Left kidney (tissue), 2 donors: Measurements from ENCODE around the gene SLU7. TPM values are rescaled to one million over a fixed set of nuclear protein-coding genes. Genes with fewer than 3 reads are reported as not detected.
"Not testable (repeated sequence)": the region's sequence is repeated elsewhere in the genome, so short reads cannot be mapped to it uniquely, and the experiment has no call there.

Source experiments
- DNase-seq: peaks from one replicate; pipeline ENCODE4 v3.0.0-alpha.2; 2013
- polyA plus RNA-seq: library from polyadenylated mRNA; unstranded; fragments of 120-200 nt; gene quantifications from one replicate; pipeline ENCODE4 v1.2.1, GENCODE V29; 2013; ENCODE audit not compliant: insufficient read length

The SLU7 gene
- polyA plus RNA-seq, 1 donor, result 74.1 TPM

DNA sequence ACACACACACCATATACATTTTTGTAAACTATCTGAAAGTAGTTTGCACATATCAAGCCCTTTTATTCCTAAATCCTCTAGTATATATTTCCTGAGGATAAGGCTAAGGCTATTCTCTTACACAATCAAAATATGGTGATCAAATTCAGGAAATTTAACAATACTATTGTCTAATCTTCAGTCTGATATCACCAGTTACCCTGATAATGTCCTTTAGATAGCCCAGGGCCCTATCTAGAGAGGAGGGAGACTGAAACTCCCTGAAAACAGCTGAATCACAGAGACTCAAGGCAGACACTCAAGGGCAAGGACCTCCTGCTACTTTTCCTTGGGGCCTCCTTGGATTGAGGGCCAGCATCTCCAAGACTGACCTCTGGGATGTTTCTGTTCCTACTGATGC, 33.2 kb upstream of the SLU7 start:
- DNase-seq, result no peak

DNA sequence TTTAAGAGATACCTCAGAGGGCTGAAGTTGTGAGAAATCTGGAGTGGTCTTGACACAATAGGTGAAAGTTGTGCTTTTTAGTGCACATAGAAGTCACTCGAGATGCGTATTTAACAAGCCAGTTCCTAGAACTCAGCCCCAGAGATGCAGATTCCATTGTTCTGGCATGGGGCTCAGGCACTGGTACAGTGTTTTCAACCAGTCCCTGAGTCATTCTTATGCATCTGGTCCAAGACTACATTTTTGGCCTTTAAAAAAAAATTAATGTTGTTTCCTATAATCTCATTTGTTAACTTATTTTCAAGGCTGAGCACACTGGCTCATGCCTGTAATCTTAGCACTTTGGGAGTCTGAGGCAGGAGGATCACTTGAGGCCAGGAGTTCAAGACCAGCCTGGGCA, 32.4 kb upstream of the SLU7 start:
- DNase-seq, result no peak

DNA sequence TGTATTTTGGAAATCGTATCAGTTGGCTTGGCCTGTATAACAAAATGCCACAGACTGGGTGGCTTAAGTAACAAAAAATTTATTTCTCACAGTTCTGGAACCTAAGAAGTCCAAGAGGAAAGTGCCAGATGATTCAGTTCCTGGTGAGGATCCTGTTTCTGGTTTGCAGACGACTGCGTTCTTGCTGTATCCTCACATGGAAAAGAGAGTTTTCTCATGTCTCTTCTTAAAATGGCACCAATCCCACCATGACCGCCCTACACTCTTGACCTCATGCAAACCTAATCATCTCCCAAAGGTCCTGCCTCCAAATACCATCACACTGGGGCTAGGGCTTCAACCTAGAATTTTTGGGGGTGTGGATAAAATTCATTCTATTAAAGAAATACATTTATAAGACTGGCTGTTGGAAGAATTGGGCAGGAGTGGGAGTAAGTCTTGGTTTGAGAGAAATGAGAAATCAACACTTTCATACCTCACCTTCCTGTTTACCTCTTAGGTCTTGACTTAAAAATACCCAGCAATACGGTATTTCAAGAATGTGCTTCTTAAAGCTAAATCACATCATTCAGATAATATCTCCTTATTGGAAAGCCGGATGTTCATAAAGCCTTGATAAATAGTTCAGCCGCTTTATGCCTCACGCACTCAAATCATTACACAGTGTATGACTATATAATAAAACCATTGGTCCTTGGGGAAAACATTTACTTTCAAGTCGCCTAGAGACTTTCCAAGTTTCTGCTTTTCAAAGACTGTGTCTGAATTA, 31.5 kb upstream of the SLU7 start:
- no peak for DNase-seq

DNA sequence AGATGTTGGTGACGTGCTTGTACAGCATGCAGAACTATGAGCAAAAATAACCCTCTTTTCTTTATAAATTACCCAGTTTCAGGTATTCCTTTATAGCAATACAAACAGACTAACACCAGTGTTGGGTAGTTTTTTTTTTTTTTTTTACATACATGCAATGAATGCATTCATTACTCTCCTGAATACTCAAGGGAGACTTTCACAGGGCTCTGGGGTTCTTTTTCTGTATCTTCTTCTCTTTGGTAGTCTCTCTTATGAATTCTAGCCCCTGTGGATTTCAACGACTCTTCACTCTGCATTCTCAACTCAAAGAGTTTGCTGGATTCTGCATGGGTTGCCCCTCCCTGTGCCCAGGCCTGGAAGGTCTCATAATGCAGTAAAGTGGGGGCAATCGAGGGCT, 30.6 kb upstream of the SLU7 start:
- no peak for DNase-seq

DNA sequence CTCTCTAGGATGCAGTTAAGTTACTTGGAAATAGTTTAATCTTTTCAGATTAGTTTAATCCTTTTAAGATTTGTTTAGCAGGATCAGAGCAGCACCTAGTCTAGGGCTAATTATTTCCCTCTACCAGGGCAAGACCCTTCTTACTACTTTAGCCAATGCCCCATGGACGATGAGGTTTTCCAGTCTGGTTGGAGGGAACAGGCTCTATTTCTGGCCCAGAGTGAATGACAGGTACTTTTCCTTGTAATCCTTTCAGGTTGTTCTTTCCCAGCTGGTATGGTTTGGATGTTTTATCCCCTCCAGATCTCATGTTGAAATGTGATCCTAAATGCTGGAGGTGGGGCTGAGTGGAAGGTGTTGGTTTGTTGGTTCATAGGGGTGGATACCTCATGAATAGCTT, 30.0 kb upstream of the SLU7 start:
- no peak for DNase-seq

DNA sequence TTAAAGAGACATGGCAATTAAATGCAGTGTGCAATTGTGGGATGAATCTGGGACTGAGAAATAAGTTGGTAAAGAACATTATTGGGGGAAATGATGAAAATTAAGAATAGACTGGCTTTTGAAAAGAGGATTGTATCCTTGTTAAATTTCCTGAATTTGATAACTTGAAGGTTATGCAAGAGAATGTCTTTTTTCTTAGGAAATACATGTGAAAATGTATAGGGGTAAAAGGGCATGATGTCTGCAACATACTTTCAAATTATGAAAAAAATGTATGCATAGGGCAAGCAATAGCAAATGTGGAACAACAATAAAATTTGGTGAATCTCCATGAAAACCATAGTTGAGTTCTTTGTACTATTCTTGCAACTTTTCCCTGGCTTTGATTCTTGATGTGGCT, 26.9 kb upstream of the SLU7 start:
- no peak for DNase-seq

DNA sequence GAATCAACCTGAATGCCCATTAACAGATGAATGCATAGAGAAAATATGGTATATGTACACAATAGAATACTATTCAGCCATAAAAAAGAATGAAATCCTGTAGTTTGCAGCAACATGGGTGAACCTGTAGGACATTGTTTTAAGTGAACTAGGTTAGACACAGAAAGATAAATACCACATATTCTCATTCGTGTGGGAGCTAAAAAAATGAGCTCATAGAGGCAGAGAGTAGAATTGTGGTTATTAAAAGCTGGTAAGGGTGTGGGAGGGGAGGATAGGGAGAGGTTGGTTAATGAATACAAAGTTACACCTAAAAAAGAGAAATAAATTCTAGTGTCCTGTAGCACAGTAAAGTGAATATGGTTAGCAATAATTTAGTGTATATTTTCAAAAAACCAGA, 26.3 kb upstream of the SLU7 start:
- DNase-seq, result no peak

DNA sequence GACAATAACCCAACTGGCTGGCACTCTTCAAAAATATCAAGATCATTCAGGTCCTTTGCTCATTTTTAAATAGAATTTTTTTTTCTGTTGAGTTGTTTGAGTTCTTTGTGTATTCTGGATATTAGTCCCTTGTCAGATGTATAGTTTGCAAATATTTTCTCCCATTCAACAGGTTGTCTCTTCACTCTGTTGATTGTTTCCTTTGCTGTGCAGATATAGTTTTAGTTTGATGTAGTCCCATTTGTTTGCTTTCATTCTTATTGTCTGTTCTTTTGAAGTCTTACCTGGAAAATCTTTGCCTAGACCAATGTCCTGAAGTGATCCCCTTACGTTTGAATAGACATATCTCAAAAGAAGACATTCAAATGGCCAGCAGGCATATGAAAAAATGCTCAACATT, 25.5 kb upstream of the SLU7 start:
- no peak for DNase-seq

DNA sequence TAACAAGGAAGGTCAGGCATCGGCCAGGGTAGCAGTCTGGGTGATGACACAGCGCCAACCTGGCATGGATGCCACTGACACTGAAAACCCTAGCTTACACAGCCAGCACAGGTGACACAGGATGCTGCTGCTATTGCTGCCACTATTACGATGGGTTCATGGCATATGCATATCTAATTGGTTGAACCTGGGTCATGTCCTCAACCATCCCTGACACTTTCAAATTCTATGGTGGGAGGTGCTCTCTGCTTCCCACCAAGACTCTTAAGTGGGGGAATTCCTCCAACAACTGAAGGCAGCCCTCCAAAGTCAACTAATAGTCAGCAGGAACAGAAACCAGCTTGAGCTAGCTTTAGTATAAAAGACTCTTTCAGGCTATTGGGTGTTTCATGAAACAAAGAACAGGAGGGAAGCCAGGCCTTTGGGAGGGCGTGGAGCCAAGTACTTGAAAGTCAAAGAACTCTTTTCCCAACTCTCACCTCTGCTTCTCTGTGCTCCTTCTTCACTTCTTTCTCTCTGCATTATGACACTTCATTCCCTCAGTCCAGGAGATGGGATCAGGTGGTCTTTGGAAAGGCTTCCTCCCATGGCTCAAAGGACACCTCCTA, 24.0 kb upstream of the SLU7 start:
- DNase-seq, result no peak

DNA sequence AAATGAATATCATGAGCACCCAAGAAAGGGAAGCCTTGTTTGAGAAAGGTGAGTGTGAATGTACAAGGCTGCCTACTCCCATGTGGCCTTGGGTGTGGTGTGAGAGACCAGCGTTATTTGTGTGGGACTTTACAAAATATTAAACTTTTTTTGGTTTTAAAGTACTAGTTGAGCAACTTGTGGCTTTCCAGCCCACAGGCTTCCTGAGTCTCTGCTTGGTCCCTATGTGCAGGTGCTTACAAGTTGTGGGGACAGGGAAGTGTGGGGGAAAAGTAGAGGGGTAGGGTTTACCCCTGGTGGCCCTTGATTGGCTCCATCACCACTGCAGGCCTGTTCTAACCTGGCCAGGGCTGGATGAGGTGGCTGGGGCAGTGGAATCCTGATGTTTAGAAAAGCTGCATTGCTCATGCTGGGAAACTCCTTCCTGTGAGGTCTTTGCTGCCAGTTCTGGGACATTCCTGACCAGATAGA, 22.5 kb upstream of the SLU7 start:
- DNase-seq, result no peak

DNA sequence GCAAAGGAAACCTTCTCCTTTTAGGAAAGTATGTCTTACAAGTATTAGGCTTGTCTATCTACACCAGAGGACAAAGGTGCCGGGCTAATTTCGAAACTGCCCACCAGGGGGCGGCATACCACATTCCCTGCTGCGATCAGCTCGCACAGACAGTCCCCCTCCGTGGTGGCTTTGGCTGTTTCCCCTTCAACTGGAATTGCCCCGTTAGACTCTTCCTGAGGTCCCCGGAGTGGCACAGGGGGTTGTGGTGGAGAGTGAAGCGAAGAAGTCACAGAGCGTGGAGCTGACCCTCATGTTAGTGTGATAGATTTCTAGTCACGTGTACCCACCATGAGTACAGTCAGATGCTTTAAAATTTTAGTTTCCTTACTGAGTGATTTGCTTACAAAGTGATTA, 20.3 kb upstream of the SLU7 start:
- DNase-seq, result peak; percentile 85

DNA sequence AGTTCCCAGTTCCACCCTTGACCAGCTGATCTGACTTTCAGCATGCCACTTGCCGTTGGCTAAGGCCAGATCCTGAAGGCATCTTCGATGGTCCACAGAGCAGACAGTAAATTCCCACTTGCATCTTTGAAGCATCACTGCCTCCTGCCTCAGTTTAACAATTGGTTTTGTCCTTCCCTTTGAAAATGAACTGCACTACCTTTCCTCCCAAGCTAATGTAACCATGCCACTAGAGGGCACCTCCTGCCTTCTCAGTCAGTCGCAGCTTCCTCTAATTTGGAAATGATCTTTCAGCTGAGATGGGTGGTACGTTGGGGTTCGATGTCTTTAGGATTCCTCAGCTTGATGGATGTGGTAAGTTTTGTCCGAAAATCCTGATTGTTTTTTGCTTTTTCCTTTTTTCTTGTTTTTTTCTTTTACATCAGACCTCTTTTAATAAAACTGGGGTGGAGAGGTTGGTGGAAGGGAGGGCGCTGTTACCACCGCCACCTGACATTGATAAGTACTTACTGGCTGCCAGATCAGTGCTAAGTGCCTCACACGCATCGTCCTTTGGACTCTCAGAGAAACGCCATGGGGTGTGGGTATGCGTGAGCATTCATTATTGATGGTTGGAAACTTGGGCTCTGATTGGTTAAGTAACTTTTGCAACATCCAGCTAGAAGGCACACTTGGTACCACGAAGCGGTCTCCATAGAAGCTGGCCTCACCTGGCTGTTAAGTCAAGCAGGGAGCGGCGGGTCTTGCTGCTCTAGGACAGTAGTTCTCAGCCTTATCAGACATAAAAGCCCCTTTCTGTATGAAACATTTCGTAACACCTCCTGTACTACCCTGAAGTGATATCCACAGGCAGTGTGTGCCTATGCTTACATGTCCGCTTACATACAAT, 19.7 kb upstream of the SLU7 start:
- DNase-seq, result peak; percentile 60

DNA sequence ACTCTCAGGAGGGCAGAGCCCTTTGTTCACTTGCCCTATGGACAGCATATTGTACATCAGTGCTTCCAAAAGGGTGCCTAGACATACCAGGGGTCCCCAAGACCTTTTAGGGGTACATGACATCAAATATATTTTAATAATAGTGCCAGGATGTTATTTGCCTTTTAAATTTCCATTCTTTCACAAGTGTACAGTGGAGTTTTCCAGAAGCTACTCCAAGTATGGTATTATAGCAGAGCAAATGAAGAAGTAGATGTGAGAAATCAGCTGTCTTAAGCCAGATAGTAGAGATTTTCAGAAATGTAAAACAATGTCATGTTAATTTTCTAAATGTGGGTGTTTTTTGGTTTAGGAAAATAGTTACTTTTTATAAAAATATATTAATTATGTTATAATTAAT, 18.4 kb upstream of the SLU7 start:
- no peak for DNase-seq

DNA sequence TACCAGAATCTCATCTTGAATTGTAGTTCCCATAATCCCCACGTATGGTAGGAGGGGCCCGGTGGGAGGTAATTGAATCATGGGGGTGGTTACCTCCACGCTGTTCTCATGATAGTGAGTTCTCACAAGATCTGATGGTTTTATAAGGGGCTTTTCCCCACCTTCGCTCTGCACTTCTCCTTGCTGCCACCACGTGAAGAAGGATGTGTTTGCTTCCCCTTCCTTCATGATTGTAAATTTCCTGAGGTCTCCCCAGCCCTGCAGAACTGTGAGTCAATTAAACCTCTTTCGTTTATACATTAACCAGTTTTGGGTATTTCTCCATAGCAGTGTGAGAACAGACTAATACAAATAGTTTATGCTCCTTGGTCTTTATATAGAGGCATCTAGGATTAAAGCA, 17.8 kb upstream of the SLU7 start:
- DNase-seq, result not testable (repeated sequence)

DNA sequence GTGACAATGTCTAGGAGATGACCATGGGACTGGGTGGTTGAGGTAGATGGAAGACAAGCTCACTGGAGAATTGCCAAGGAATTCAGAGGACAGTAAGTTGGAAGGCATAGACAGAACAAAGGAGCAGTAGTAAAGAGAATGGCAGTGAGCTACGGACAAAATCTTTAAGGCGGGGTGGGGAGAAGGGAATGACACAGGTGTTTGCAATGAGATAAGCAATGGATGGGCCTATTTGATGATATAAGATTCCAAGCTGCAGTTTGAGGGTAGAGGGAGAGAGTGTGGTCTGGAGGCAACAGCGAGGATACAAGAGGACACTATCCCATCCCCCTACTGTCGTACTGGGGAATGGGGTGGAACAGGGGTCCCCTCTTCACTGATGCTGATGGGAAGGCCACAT, 17.1 kb upstream of the SLU7 start:
- no peak for DNase-seq

DNA sequence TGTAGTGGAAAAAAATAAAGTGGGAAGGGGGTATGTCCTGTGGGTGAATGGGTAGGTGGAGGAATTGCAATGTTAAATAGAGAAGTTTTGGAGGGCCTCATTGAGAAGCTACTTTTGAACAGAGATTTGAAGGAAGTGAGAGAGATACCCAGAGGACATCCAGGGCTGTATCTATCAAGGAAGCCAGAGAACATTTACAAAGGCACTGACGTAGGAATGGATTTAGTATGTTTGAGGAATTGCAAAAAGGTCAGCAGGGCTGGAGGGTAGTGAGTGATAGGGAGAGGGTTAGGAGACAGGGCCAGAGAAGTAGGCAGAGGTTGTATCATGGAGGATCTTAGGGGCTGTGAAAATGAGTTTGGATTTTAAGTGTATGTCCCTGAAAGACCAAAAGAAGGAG, 16.7 kb upstream of the SLU7 start:
- no peak for DNase-seq

DNA sequence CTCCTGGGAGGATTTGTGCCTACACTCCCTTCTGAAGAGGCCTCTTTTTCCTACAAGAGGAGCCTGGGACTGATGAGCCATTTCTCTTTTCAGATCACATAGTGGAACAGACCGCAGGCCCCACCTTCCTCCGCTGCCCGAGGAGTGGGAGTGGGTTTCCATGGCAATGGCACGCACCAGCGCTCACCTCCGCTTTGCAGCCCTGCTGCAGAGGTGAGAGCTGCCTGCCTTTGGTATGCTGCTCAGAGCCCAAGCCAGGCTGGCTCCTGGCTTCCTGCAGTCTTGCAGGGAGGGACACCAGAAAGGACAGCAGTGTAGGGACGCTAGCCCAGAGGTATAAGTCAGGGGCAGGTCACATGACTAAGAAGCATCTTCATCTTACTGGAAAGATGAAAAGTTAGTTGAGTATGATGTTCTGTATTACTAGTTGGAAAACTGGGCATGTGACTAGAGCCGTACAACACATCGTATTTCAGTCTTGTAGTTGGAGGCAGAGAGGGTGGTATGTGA, 15.2 kb upstream of the SLU7 start:
- peak; percentile 88 for DNase-seq

DNA sequence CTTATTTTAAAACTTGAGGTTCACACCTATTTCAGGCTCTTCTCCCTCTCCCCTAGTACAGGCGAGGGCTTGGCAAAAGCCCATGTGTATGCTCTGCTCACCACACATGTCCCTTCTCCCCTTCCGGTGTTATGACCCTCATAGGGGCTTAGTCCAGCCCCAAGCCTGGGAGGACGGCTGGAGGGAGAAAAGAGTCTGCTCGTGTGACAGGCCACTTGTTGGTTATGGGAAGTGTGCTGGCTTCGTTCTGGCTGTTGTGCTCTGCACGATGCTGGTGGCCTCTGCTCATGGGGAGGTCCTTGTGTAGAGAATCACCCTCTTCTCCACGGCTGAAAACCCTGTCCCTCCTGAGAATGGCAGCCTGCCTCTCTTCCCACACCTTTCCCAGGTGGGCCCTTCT, 13.9 kb upstream of the SLU7 start:
- DNase-seq, result no peak

DNA sequence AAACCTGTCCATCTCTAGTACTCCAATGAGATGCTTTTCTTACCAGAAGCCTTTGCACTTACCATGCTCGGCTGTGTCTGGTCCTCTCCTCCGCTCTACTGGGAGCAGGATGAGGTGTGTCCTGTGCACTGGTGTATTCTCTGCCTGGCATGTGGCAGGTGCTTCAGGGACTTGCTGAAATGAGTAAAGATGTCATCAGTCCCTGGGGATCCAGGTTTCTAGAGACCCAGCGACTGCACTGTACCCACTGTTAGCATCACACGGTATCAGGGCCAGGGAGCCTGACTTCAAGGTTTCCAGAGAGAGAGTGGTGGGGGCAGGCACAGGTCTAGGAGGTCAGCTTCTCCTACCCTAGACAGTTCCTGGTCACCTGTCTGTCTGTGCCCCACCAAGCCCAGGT, 13.3 kb upstream of the SLU7 start:
- DNase-seq, result no peak

DNA sequence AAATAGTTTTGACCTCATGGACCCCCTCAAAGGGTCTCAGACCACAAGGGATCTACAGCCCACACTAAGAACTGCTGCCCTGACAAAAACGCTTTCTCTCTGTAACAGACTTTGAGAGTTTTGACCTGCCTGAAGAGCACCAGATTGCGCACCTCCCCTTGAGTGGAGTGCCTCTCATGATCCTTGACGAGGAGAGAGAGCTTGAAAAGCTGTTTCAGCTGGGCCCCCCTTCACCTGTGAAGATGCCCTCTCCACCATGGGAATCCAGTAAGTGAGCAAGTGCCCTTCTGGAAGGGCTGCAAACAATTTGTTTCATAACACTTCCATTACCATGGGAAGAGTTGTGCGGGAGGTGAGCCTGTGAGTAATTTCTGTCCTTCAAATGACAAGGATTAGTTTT, 8.7 kb upstream of the SLU7 start:
- DNase-seq, result no peak

DNA sequence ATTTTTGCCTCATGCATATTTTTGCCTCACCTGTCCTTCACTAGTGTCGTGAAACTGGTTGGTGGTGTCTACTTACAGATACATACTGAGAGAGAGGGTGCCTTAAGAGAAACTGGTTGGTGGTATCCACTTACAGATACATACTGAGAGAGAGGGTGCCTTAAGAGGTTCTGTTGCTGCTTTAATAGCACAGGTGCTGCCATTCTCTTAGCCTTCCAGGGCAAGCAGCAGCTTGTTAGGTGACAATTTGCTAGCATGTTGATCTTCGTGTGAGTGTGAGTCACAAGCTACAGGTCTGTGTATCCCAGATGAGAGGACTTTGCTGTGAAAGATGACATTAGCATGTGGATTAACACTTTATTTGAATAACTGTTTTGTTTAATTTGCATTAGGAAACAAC, 4.2 kb upstream of the SLU7 start:
- DNase-seq, result no peak

DNA sequence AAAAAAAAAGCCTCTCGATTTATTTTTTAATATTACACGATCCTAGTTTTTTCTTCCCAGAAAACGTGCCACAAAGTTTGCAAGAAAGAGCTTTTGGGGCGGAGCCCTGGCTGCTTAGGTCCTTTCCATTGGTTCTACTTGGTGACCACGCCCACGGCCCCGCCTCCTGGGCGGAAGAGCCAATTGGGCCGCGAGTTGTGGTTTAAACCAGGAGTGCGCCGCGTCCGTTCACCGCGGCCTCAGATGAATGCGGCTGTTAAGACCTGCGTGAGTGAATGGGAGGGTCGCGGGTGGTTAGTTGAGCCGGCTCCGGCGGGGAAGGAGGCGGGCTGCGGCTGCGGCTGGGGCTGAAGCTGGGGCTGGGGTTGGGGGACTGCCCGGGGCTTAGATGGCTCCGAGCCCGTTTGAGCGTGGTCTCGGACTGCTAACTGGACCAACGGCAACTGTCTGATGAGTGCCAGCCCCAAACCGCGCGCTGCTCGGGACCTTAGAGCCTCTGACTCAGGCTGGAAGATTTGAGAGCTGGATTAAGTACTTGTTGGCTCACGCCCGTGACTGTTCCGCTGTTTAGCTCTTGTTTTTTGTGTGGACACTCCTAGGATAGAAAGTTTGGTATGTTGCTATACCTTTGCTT, 2.9 kb upstream of the SLU7 start, which contains the start of gene PTTG1:
Gene PTTG1 (plus strand): TSS at position 231 of the 634 bp plus-strand sequence. CDS start 458 bp downstream, outside the sequence.
- peak; percentile 98 for DNase-seq

DNA sequence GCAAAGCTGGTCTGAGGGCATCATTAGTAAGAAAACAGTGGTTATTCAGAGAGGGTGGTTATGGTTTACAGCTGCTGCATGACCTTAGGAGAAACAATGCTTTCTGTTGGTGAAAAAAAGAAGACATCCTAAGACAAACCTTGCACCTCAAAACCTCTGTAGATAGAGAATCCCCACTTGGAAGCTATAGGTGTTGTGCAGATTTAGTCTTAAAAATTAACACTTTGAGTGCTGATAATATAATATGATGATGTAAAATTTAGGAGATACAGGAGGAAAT, 1.4 kb upstream of the SLU7 start:
- no peak for DNase-seq
